ENCODE measurements around the gene B3GAT3. TPM values are rescaled to one million over a fixed set of nuclear protein-coding genes. Genes with fewer than 3 reads are reported as not detected.
"Not testable (repeated sequence)": the region's sequence is repeated elsewhere in the genome, so short reads cannot be mapped to it uniquely, and the experiment has no call there.

B3GAT3 gene
- total RNA-seq, 4 donors from 2014 or later = 28.0 to 47.4 (median 40.8) TPM

- H3K4me1 ChIP-seq = no peaks in the 10 kb centered on the region
- intact Hi-C loops (cut with DNase I; ENCODE audit: low total_unique reads) (loop anchor here (2.0 kb wide), 1 partner anchor 26 kb away; no protein-coding TSS in a partner anchor), in situ Hi-C loops (cut with MboI; ENCODE audit: low pct_ligation_motif_present in 1 of 4, low pct_unique_long_range_greater_than_20kb in 1 of 4, low sequenced_read_pairs in 3 of 4) (no loop called here)
- H3K27ac ChIP-seq = no peak overlapping the region
- no peak for TF ChIP-seq POLR2A (IDR thresholded peaks at IDR 0.05)
- no peak for TF ChIP-seq POLR2AphosphoS5 (IDR thresholded peaks at IDR 0.05)
- no peak for TF ChIP-seq EP300 (IDR thresholded peaks at IDR 0.05; ENCODE audit: low read depth)
- WGBS, 2 donors (ENCODE audit: low coverage in 1 of 2) = 67 to 86% methylated on average over 2 to 6 of the region's 6 CpGs
- peaks cover 0 to 94% (median 45%) of the 10 kb centered on the region in 4 donors for H3K36me3 ChIP-seq
- no peaks in the 10 kb centered on the region for H3K9me3 ChIP-seq
- no peaks in the 10 kb centered on the region for H3K27me3 ChIP-seq
- H3K4me3 ChIP-seq = no peak overlapping the region
- no peak for DNase-seq
Measured at GRCh38 chr11:62632492-62632891, 10.7 kb upstream of the B3GAT3 start.

DNA sequence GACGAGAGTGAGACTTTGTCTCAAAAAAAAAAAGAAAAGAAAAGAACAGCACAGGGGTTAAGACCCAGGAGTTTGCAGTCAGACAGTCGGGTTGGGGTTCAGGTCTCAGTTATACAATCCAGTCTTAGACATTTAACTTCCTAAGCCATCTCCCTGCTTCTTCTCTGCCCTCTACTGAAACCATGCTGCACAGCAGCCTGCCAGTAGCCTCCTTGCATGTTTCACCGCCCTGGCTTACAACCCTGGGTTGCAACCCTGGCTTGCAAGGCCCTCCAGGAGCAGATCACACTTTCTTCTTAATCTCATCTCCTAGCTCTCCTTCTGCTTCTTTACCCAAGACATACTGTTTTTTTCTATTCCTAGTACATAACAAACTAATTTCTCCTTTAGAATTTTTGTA lies 5.9 kb upstream of the B3GAT3 start:
- in situ Hi-C loops (cut with MboI; ENCODE audit: low pct_ligation_motif_present in 1 of 4, low pct_unique_long_range_greater_than_20kb in 1 of 4, low sequenced_read_pairs in 3 of 4) = no loop called here

DNA sequence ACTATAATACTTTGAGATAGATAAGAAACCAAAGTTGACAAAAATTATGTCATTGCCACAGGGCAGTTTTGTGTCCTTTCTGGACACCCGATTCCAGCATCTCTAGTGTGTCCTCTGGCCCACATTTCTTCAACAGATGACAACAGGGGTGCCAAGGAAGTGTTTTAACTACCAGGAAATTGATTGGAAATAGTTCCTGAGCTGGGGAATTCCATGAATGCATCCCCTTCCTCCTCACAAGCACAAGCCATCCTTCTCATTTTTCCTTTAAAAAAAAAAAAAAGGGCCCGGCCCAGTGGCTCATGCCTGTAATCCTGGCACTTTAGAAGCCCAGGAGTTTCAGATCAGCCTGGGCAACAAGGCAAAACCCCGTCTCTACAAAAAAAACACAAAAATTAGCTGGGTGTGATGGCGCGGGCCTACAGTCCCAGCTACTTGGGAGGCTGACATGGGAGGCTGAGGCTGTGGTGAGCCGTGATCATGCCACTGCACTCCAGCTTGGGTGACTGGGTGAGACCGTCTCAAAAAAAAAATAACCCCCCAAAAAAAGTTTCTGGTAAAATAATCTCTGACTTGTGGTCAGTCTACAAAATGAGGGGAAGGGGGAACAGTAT lies 797 bp upstream of the B3GAT3 start:
- TF ChIP-seq EP300 (IDR thresholded peaks at IDR 0.05; ENCODE audit: low read depth) (no peak), POLR2A (IDR thresholded peaks at IDR 0.05) (no peak)
- in situ Hi-C loops (cut with MboI; ENCODE audit: low pct_ligation_motif_present in 1 of 4, low pct_unique_long_range_greater_than_20kb in 1 of 4, low sequenced_read_pairs in 3 of 4) = no loop called here
- WGBS, 2 donors (ENCODE audit: low coverage in 1 of 2) = 87 to 94% methylated on average over 7 of the region's 7 CpGs

More for the DNA sequence above, 5.9 kb upstream of the B3GAT3 start:
- H3K27me3 ChIP-seq = no peaks in the 10 kb centered on the region
- no peak for DNase-seq
- H3K4me1 ChIP-seq = no peaks in the 10 kb centered on the region
- 81 to 87% methylated on average over 3 of the region's 3 CpGs for WGBS, 2 donors (ENCODE audit: low coverage in 1 of 2)
- TF ChIP-seq EP300 (IDR thresholded peaks at IDR 0.05; ENCODE audit: low read depth) = no peak
- no peak for TF ChIP-seq POLR2AphosphoS5 (IDR thresholded peaks at IDR 0.05)
- TF ChIP-seq, protein P1, sequence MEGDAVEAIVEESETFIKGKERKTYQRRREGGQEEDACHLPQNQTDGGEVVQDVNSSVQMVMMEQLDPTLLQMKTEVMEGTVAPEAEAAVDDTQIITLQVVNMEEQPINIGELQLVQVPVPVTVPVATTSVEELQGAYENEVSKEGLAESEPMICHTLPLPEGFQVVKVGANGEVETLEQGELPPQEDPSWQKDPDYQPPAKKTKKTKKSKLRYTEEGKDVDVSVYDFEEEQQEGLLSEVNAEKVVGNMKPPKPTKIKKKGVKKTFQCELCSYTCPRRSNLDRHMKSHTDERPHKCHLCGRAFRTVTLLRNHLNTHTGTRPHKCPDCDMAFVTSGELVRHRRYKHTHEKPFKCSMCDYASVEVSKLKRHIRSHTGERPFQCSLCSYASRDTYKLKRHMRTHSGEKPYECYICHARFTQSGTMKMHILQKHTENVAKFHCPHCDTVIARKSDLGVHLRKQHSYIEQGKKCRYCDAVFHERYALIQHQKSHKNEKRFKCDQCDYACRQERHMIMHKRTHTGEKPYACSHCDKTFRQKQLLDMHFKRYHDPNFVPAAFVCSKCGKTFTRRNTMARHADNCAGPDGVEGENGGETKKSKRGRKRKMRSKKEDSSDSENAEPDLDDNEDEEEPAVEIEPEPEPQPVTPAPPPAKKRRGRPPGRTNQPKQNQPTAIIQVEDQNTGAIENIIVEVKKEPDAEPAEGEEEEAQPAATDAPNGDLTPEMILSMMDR (IDR thresholded peaks at IDR 0.05) = no peak
- no peak for TF ChIP-seq POLR2A (IDR thresholded peaks at IDR 0.05)
- no peak overlapping the region for H3K27ac ChIP-seq
- no peaks in the 10 kb centered on the region for H3K9me3 ChIP-seq
- H3K4me3 ChIP-seq = no peak overlapping the region
- peaks cover 0 to 69% (median 32%) of the 10 kb centered on the region in 4 donors for H3K36me3 ChIP-seq
- intact Hi-C loops (cut with DNase I; ENCODE audit: low total_unique reads) = no loop called here

GRCh38 chr11:62621027-62621566 lies 689 bp downstream of the B3GAT3 start:
- no peak for TF ChIP-seq POLR2A (IDR thresholded peaks at IDR 0.05)
- no peak for TF ChIP-seq EP300 (IDR thresholded peaks at IDR 0.05; ENCODE audit: low read depth)
- TF ChIP-seq POLR2AphosphoS5 (IDR thresholded peaks at IDR 0.05) = no peak
- TF ChIP-seq, protein P1 (IDR thresholded peaks at IDR 0.05) = no peak
- 13 to 27% methylated on average over 6 to 8 of the region's 8 CpGs for WGBS, 2 donors (ENCODE audit: low coverage in 1 of 2)
- no peak for DNase-seq
- Histone ChIP-seq H3K27me3 (no peaks in the 10 kb centered on the region), H3K36me3 (peaks cover 0 to 5% (median 2%) of the 10 kb centered on the region in 4 donors), H3K9me3 (no peaks in the 10 kb centered on the region), H3K27ac (peak overlapping the region; percentile 88 to 96 (median 90)), H3K4me1 (peaks cover 12 to 17% (median 14%) of the 10 kb centered on the region in 4 donors), H3K4me3 (peak overlapping the region; percentile 52 to 82 (median 59))
- in situ Hi-C loops (cut with MboI; ENCODE audit: low pct_ligation_motif_present in 1 of 4, low pct_unique_long_range_greater_than_20kb in 1 of 4, low sequenced_read_pairs in 3 of 4) = no loop called here
- intact Hi-C loops (cut with DNase I; ENCODE audit: low total_unique reads) = no loop called here

More for the DNA sequence above, 797 bp upstream of the B3GAT3 start:
- H3K4me3 ChIP-seq = peak overlapping the region in 3 of 4 donors; percentile 52 to 82 (median 54)
- peaks cover 12 to 17% (median 14%) of the 10 kb centered on the region in 4 donors for H3K4me1 ChIP-seq
- no peak for DNase-seq
- no peaks in the 10 kb centered on the region for H3K9me3 ChIP-seq
- H3K36me3 ChIP-seq = peaks cover 0 to 19% (median 5%) of the 10 kb centered on the region in 4 donors
- H3K27me3 ChIP-seq = no peaks in the 10 kb centered on the region
- peak overlapping the region; percentile 88 to 96 (median 90) for H3K27ac ChIP-seq
- intact Hi-C loops (cut with DNase I; ENCODE audit: low total_unique reads) = no loop called here

- WGBS, 2 donors (ENCODE audit: low coverage in 1 of 2) = 96% methylated on average over 14 of the region's 14 CpGs; no CpG with 5 or more reads in 1 of the 2 donors
- in situ Hi-C loops (cut with MboI; ENCODE audit: low pct_ligation_motif_present in 1 of 4, low pct_unique_long_range_greater_than_20kb in 1 of 4, low sequenced_read_pairs in 3 of 4); H3K36me3 ChIP-seq; H3K4me3 ChIP-seq; intact Hi-C loops (cut with DNase I; ENCODE audit: low total_unique reads); H3K27ac ChIP-seq; H3K27me3 ChIP-seq; DNase-seq; H3K9me3 ChIP-seq: not testable (repeated sequence)
- H3K4me1 ChIP-seq = peaks cover 16 to 28% (median 20%) of the 10 kb centered on the region in 4 donors
Measured at GRCh38 chr11:62616957-62617356, 4.8 kb downstream of the B3GAT3 start.
